Left lung (tissue), 10 donors: ENCODE data around the gene MFAP4. TPM values are rescaled to one million over a fixed set of nuclear protein-coding genes. Genes with fewer than 3 reads are reported as not detected.

Source experiments
- ATAC-seq: fragments of 200-7000 bp; cut with Tn5 transposase; one replicate; pipeline ENCODE4 v1.9.1; 2020; ENCODE audit warnings: moderate library complexity
- DNase-seq, 4 donors: peaks; one replicate each; pipeline ENCODE4 v3.0.0-alpha.2; 2013 to 2020
- H3K27ac ChIP-seq, 2 donors: fragments of 200-600 bp; sonication (generic) in 1 of 2; one replicate each; pipeline versions ENCODE4 v1.5.0 to v1.8.0; 2020 to 2021
- H3K27me3 ChIP-seq, 2 donors: fragments of 200-600 bp; sonication (generic) in 1 of 2; one replicate each; pipeline versions ENCODE4 v1.5.0 to v1.8.0; 2020 to 2021
- H3K36me3 ChIP-seq, 2 donors: fragments of 200-600 bp; sonication (generic) in 1 of 2; one replicate each; pipeline versions ENCODE4 v1.5.0 to v1.8.0; 2020 to 2021
- H3K4me1 ChIP-seq, 2 donors: fragments of 200-600 bp; one replicate each; pipeline ENCODE4 v1.8.0; 2021
- H3K4me3 ChIP-seq, 2 donors: fragments of 200-600 bp; sonication (generic) in 1 of 2; one replicate each; pipeline versions ENCODE4 v1.5.0 to v1.8.0; 2020 to 2021; ENCODE audit warnings: mild to moderate bottlenecking in 1 of 2
- H3K9me3 ChIP-seq, 2 donors: fragments of 200-600 bp; sonication (generic) in 1 of 2; one replicate each; pipeline versions ENCODE4 v1.5.0 to v1.8.0; 2020 to 2021
- intact Hi-C, 2 donors: fragments of 100-400 bp; cut with DNase I; formaldehyde crosslinking; loops; one replicate each; pipeline versions ENCODE4 v1.11.2 to v1.14.2; 2022
- polyA plus RNA-seq, 6 donors: library from polyadenylated mRNA; unstranded; fragments of 120-200 nt; gene quantifications; one replicate each; pipeline ENCODE4 v1.2.1, GENCODE V29; 2013; ENCODE audit not compliant: insufficient read length in 6 of 6
- total RNA-seq, 2 donors: library from RNA; stranded (reverse); fragmentation: NEBNext Ultra II Directional; extraction: Animal tissue kit (Norgen Biotek cat#: 25700); gene quantifications; one replicate each; pipeline ENCODE4 v1.2.1, GENCODE V29; 2021
- TF ChIP-seq, protein P1 (sequence below), 2 donors: fragments of 200-600 bp; sonication (generic) in 1 of 2; IDR thresholded peaks; one replicate each; pipeline versions ENCODE4 v1.5.0 to v1.8.0; 2021; ENCODE audit warnings: antibody characterized with exemption in 2 of 2
- donor health status: DM: no; HTN: yes; CAD: no.
- donor health status: DM: no; HTN: no; CAD: no.

Gene MFAP4
- total and polyA plus RNA-seq, 8 donors = 91.0 to 601 (median 479) TPM

DNA sequence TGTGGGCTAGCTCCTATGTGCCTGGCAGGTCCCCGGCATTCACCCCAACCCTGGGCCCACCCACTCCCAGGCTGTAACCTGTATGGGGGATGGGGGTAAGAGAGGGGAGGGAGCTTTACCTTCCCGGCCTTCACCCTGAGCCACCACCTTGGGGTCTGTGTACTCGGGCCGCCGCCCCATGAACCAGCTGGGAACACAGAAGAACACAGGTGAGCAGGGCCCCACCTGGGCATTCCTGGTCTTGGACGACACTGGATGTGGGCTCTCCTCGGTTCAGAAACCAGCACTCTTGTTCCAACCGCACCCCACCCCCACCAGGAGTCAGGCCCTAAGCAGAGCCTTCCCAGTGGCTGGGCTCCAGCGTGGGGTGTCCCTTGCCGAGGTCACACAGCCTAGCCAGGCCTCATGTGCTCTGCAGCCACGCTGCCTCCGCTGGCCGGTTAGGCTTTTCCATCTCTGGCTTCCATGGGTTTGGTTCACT is 43.3 kb downstream of the MFAP4 start:
- H3K27ac ChIP-seq = no peak overlapping the region
- TF ChIP-seq, protein P1, sequence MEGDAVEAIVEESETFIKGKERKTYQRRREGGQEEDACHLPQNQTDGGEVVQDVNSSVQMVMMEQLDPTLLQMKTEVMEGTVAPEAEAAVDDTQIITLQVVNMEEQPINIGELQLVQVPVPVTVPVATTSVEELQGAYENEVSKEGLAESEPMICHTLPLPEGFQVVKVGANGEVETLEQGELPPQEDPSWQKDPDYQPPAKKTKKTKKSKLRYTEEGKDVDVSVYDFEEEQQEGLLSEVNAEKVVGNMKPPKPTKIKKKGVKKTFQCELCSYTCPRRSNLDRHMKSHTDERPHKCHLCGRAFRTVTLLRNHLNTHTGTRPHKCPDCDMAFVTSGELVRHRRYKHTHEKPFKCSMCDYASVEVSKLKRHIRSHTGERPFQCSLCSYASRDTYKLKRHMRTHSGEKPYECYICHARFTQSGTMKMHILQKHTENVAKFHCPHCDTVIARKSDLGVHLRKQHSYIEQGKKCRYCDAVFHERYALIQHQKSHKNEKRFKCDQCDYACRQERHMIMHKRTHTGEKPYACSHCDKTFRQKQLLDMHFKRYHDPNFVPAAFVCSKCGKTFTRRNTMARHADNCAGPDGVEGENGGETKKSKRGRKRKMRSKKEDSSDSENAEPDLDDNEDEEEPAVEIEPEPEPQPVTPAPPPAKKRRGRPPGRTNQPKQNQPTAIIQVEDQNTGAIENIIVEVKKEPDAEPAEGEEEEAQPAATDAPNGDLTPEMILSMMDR (IDR thresholded peaks at IDR 0.05) = no peak
- no peak for DNase-seq
- H3K9me3 ChIP-seq = no peaks in the 10 kb centered on the region
- no peak for ATAC-seq
- H3K27me3 ChIP-seq = no peaks in the 10 kb centered on the region
- peaks cover 0 to 7% of the 10 kb centered on the region in 2 donors for H3K4me1 ChIP-seq
- H3K4me3 ChIP-seq = no peak overlapping the region
- intact Hi-C loops = no loop called here
- H3K36me3 ChIP-seq = no peaks in the 10 kb centered on the region

DNA sequence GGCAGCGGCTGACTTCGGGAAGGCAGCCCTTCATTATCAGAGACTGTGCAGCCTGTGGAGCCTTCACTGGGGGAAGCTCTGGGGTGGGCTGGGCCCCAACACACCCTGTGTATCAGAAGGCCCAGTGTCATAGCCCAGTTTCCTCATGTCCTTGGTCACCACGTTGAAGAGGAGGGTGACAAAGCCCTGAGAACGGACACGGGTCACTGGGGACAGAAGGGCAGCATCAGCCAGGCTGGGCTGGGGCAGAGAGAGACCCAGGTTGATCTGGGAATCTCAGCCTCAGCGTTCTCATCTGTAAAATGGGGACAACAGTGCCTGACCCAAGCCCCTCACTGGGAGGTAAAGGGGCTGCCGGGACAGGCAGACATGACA is 43.7 kb downstream of the MFAP4 start:
- no peak overlapping the region for H3K27ac ChIP-seq
- intact Hi-C loops = no loop called here

DNA sequence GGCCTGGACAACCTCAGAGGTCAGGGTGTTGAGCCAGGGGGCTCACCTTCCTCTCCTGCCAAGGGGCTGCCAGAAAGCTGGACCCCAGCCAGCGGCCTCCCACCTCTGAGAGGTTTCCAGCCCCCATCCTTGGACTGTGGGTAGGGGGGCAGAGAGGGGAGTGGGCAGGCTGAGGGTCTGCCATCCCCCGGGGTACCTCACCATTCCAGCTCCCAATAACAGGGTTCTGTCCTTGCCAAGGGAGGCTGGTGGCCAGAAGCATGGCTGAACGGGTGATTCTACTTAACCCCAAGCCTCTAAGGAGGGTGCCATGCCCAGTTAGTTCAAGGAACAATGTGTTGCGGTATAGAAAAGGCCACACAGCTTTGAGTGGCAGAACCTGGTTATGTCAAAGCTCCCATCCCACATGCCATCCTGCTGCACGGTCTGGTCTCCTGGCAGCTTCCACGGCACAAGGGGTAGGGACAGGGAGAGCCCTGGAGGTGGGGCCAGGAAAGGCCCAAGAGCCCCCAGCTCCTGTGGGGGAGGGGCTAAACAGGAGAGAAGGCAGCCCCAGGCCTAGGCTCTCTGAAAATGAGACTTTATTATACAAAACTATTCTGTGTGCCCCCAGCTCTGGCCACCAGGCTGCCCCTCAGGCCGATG is 44.3 kb downstream of the MFAP4 start:
- no peak for ATAC-seq
- DNase-seq = no peak
- H3K36me3 ChIP-seq = no peaks in the 10 kb centered on the region
- H3K4me1 ChIP-seq = peaks cover 0 to 7% of the 10 kb centered on the region in 2 donors
- intact Hi-C loops = no loop called here
- TF ChIP-seq, protein P1 (IDR thresholded peaks at IDR 0.05) = no peak
- H3K27me3 ChIP-seq = no peaks in the 10 kb centered on the region
- H3K9me3 ChIP-seq = no peaks in the 10 kb centered on the region
- H3K27ac ChIP-seq = no peak overlapping the region
- no peak overlapping the region for H3K4me3 ChIP-seq

More for the DNA sequence above, 43.7 kb downstream of the MFAP4 start:
- Histone ChIP-seq H3K36me3 (no peaks in the 10 kb centered on the region), H3K4me3 (no peak overlapping the region), H3K4me1 (peaks cover 0 to 7% of the 10 kb centered on the region in 2 donors), H3K27me3 (no peaks in the 10 kb centered on the region), H3K9me3 (no peaks in the 10 kb centered on the region)
- TF ChIP-seq, protein P1 (IDR thresholded peaks at IDR 0.05) = no peak
- ATAC-seq (no peak), DNase-seq (no peak)

DNA sequence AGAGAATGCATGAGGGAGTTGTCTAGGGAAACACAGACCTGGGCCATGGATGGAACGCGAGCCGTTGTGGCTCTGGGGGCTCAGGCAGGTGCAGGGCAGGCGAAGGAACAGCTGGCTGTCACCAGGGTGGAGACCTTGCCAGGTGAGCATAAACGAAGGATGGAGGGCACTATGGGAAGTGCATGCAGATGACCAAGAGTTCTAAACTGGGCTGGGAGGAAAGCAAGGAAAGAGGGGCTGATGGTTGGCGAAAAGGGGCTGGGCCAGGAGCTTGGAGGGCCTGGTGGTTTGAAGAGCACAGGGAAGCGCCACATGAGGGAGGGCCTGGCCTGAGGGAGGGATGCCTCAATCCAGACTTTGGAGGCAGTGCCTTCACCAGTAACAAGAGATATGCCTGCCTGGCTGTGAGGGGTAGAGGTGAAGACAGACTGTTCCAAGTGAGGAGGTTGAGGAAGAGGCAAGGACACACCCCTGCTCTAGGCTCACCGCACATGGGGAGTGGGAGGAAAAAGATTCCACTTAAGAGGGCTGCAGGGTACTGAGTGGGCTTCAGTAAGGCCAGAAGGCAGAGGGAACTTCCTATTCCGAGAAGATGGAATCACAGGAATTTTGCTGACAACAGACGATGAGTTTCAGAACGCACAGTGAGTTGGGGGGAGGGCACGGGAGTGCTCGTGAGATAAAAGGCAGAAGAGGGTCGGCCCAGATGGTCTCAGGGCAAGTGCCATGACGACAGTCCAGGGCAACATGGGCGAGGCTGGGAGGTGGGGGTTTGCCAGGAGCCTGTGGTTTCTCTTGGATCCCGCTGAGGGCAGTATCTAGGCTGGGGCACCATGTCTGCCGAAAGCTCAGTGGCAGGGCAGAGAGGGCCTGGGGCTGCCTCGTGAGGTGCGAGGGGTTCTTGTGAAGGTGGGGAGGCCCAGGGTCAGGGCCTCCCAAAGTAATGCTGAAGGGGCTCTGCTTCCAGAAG is 45.1 kb downstream of the MFAP4 start:
- Histone ChIP-seq H3K9me3 (no peaks in the 10 kb centered on the region), H3K27ac (no peak overlapping the region), H3K4me1 (peaks cover 0 to 7% of the 10 kb centered on the region in 2 donors), H3K27me3 (no peaks in the 10 kb centered on the region), H3K36me3 (no peaks in the 10 kb centered on the region), H3K4me3 (no peak overlapping the region)
- DNase-seq (no peak), ATAC-seq (no peak)
- intact Hi-C loops = no loop called here
- TF ChIP-seq, protein P1 (IDR thresholded peaks at IDR 0.05) = no peak

DNA sequence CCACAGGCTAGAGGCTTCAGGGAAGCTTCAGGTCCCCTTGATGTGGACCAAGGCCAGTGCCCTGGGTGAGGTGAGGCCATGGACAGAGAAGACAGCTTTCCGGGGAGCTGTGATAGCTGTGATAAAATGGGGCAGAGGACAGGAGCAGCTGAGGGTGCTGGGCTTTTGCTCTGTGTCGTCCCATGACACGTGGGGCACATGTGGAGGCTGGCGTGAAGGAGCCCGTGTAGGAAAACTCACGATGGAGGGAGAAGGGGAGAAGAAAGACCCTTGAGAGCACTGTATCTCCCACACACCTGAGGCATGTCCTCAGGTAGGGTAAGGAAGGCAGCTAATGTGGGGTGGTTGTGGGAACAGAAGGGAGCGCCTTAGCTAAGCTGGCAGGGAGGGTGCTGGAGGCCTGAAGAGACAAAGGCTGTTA is 45.8 kb downstream of the MFAP4 start:
- TF ChIP-seq, protein P1 (IDR thresholded peaks at IDR 0.05) = no peak
- peaks cover 0 to 5% of the 10 kb centered on the region in 2 donors for H3K4me1 ChIP-seq
- no peak overlapping the region for H3K27ac ChIP-seq
- no peaks in the 10 kb centered on the region for H3K27me3 ChIP-seq
- H3K4me3 ChIP-seq = no peak overlapping the region
- no peak for ATAC-seq
- intact Hi-C loops = no loop called here
- no peaks in the 10 kb centered on the region for H3K9me3 ChIP-seq
- no peak for DNase-seq
- H3K36me3 ChIP-seq = no peaks in the 10 kb centered on the region
